NCI-H146 treated with DMSO at 0.1 percent for 48 hours (cell line): ENCODE data around the gene TXN.
"Not testable (repeated sequence)": the region's sequence is repeated elsewhere in the genome, so short reads cannot be mapped to it uniquely, and the experiment has no call there.

Experiments
- DNase-seq: peaks from one replicate; lab custom pipeline; 2025; ENCODE audit not compliant: unreplicated experiment; lab: John Stamatoyannopoulos, UW

The TXN gene

DNA sequence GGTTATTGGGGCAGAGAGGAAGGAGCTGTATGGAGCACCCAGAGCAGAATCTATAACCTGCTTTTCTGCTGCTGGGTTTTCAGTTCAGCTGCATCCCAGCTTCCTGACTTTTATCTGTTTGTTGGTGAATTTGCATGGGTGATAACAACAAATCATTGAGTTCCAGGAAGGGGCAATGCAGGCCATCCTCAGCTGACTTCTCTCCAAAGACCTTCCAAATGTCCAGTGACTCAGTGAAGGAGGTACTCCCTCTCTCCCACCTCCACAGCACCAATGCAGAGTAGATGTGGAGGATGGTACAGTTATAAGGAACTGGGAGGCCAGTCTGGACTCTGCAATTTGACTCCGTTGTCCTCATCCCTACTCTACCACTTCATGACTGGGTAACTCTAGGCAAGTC lies 1.6 kb upstream of the TXN start:
- no peak for DNase-seq

DNA sequence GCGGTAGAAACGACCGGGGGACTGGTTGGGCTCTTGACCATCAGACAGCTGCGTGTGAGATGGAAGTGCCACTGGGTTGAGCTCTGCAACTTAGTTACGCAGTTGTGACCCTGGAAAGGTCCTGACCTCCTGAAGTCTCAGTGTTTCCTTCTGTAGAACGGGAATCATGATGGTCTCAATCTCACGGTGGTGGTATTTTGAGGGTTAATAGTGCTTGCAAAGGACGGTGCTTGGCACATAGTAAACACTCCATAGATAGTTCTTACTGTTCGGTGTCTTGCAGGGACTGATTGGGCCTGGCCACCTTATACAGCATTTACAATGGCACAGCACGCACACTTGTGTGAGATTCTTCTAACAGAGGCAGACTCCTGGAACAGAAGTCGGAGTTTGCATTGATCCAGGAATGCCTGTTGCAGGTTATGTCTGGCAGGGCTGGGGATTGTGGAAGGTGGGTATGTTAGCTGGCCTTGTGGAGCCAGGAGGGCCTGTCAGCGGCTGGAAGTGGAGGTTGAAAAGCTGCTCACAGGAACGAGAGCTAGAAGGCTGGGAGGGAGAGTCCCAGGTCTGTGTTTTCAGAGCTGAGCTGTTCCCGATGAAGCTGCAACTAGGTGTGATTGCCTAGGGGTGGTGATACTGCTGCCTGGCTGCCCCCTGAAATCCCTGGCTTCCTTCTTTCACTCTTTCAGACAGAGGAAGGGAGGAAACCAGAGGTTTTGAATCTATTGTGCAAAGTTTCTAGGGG lies 962 bp upstream of the TXN start:
- no peak for DNase-seq

DNA sequence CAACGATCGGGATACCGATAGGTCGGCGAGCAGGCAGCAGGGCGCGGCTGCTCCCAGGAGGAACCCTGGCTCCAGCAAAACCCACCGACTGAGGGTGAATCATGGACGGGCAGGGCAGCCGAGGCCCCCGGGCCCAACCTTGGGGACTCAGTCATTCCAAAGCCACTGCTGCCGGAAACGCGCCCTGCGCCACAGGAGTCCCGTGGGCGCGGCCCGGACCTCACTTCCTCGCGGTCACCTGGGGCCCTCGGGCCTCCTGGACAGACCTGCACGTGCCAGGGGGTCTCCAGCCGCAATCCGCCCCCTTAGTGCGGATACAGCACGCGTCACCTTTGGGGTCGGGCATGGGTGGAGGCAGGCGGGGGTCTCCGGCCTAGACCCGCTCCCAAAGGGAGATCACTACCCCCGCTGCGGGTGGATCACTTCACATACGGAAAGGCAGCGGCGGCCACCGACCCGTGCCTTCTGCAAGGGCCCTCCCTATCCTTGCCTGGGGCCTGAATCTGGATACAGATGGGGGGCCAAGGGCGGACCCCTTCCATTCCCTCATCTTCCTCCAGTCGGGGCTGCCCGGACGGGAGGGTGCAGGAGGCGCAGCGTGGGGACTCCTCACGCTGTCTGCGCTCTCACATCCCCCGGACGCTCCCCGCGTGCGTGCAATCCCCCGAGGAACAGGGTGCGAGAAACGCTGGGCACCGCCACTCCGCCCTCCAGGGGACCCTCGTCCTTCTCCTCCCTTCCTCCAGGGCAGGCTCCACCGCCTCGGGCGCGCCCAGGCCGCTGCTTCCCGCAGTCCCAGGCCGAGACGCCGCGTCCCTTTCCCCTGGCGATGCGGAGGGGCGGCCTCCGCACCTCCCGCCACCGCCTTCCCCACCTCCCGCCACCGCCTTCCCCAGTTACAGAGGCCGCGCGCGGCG lies 586 bp downstream of the TXN start:
- DNase-seq: no peak

DNA sequence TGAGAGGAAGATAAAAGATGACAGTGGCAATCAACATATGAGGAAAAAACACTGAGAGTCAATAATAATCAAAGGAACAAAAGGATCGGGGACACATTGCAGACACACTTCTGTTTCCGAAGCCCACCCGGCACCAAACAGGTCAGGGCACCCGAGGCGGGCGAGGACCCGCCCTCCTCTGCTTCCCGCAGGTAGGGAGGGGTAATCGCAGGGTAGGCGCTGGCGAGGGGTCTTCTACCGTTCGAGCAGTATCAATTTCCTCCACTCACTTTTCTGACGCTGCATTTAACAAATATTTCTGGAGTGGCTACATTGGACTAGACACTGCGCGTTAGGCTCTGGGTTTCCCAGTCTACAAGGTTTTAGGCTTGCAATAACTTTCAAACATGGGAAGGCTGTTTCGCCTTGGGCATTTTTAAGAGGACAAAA lies 1.3 kb downstream of the TXN start:
- DNase-seq: no peak

DNA sequence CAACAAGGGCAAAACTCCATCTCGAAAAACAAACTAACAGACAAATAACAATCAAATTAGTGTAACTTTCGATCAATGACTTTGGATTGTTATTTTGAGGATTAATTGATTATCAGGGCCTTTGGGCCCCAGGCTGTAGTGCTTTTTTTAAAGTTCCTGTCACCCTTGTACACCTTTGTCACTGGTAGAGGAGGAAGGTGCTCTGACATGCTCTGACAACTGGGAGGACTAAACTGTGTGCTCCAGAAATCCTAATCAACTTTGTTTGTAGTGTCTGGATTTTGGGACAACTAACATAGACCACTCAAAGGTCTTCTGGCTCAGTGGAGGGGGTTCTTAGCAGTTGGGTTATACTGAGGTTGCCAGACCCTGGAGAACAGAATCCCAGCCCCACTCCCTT lies 1.8 kb downstream of the TXN start:
- no peak for DNase-seq

DNA sequence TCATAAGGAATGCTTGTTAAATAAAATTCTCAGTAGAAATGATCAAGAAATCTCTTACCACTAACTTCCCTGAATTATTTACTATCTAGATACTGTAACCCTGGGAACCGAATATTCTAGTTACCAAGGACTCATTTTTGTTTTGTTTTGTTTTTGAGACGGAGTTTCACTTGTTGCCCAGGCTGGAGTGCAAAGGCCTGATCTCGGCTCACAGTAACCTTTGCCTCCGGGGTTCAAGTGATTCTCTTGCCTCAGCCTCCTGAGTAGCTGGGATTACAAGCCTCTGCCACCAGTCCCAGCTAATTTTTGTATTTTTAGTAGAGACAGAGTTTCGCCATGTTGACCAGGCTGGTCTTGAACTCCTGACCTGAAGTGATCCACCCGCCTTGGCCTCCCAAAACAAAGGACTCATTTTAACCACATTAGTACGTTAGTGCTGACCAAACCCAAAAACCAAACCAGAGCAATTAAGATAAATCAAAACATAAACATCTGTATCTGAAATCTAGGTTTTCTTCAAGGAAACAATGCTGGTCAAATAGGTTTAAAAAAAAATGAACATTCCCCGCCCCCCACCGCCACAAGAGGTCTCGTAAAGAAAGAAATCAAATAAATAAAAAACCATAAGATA lies 3.7 kb downstream of the TXN start:
- no peak for DNase-seq

DNA sequence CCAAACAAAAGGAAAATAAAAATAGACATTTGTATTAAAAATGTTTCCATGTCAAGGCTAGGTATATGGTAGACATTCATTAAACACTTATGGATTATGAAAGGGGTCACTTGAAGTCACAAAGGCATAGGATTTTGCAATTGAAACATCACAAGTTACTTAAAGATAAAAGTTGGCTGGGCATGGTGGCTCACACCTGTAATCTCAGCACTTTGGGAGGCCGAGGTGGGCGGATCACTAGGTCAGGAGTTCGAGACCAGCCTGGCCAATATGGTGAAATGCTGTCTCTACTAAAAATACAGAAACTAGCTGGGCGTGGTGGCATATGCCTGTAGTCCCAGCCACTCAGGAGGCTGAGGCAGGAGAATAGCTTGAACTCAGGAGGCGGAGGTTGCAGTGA lies 4.5 kb downstream of the TXN start:
- not testable (repeated sequence) for DNase-seq

DNA sequence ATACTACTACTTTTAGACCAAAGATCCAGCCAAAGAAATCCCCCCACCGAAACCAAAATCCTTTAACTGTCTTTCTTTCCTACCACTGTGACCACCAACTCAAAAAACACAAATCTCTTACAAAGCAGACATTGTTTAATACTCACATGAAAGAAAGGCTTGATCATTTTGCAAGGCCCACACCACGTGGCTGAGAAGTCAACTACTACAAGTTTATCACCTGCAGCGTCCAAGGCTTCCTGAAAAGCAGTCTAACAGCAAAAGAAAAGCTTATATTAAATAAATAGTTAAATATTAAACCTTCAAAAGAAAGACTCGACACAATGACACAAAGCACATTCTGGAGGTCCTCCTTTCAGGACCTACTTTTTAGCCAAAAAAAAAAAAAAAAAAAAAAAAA lies 5.1 kb downstream of the TXN start:
- DNase-seq: no peak

DNA sequence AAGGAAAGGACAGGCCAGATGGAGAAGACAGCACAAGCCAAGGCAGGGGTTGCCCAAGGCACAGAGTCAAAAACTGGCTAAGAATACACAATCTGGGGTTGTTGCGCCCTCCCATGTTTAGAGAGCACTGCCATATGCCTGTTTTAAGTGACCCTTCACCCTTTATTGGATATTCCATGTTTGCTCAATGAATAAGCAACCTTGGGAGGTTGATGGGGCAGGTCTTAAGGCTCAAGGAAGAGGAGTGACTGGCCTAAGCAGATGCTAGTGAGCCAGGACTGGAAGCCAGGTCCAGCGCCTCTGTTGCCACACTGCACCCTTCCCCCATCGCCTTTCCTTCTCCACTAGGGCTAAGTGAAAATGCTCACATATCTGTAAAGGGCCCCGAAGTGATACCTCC lies 6.7 kb downstream of the TXN start:
- no peak for DNase-seq

DNA sequence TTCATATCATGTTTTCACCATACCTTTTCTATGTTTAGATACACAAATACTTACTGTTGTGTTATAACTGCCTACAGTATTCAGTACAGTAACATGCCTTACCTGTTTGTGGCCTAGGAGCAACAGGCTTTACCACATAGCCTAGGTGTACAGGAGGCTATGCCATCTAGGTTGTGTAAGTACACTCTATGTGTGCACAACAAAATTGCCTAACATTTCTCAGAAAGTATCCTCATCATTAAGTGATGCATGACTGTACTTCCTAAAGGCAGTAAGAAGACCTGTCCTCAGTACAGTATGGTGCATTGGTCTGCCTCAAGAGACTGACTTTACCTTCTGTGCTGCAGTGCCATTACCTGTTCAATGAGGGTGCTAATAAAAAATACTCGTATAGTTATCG lies 7.9 kb downstream of the TXN start:
- DNase-seq: no peak

DNA sequence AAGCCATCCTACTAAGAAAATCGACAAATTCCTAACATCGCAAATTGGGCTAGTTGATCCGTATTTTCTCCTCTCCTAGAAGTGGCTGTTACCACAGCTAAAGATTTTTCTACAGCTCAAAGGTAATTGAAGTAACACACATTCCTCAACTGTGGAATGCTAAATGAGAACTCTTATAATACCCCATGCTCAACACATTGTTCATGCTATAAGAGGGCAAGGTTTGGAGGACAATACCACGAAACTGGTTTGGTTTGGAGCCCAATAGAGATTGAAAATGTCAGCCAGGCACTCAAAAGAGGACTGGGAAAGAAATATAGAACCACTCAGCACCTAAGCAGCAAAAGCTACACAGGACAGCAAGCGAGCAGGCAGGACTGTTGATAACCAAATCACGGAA lies 10.1 kb downstream of the TXN start:
- DNase-seq: no peak

DNA sequence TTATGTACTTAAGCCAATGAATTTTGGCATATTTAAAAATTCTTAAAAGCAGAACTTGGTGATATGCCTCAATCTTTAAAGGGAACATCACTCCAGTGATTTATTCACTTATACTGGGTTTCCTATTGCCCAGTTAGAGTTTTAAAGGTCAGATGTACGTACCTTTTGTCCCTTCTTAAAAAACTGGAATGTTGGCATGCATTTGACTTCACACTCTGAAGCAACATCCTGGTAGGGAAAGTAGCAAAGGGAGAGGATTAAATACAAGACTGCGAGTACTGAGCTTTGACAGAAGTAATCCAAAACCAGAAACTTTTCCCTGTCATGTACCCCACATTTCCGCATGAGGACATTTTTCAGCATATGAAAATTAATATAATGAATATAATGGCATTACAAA lies 11.7 kb downstream of the TXN start:
- DNase-seq: no peak

DNA sequence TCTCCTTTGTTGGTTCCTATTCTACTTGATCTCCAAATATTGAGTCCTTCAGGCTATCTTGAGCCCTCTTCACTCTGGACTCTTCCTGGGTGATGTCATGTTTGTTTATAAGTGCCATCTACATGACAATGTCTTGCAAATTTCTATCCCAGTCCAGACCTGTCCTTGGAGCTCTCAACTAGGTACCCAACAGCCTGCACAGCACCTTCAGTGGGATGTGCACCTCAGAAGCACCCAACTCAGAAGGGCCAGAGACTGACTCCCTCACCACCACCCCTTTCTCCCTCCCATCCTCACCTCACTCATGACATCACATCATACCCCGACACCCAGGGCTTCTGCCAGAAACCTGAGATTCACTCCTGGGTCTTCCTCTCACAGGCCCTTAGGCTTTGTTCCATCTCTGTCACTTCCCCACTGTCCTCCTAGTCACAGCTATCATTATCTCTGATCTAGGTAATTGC lies 14.4 kb downstream of the TXN start:
- no peak for DNase-seq

DNA sequence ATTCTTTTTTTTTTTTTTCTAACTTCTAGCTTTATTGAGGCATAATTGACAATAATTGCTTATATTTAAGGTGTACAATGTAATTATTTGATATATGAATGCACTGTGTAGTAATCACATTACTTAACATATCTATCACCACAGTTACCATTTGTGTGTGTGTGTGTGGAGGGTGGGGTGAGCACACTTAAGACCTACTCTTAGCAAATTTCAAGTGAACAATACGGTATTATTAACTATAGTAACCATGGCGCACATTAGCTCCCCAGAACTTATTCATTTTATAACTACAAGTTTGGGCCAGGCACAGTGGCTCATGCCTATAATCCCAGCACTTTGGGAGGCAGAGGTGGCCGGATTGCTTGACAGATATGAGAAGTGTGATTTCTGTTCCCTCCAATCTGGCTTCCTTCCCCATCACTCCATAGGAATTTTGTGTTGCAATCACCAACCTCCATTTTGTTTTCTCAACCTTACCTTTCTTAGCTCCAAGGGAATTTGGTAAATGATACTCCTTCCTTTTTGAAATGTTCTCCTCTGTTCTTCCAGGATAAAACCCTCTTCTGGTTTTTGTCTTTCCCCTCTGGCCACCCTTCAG lies 14.9 kb downstream of the TXN start:
- DNase-seq: no peak

DNA sequence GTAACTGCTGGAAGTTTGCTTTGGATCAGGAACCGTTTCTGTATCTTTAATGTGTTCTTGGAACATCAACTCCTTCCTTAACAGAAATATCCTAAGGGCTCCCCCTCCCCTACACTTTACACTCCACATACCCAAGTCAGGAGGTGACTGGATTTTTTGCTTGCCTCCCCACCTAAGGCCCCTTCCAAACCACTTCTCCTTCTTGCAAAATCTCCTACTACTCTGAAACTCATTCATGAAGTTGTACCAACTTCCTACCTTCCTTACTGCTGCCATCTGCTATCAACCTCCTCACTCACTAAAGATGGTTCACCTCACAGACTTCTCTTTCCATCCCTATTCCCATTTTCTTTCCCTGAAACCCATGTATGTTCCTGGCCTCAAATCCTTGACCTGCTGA lies 16.1 kb downstream of the TXN start:
- no peak for DNase-seq

DNA sequence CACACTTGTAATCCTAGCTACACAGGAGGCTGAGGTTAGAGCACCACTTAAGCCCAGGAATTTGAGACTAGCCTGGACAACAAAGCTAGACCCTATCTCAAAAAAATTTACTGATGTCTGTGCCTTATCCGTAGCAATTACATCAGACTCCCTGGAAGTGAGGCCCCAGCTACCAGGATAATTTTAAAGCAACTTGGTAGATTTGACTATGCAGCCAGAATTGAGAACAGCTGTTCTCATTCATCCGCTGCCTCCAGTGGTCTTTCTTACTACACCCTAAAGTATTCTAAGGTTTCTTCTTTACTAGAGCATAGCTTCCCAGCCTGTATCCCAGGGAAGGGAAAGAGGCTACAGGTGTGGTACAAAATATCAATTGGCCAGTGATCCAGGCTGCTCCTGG lies 28.0 kb downstream of the TXN start:
- DNase-seq: no peak

DNA sequence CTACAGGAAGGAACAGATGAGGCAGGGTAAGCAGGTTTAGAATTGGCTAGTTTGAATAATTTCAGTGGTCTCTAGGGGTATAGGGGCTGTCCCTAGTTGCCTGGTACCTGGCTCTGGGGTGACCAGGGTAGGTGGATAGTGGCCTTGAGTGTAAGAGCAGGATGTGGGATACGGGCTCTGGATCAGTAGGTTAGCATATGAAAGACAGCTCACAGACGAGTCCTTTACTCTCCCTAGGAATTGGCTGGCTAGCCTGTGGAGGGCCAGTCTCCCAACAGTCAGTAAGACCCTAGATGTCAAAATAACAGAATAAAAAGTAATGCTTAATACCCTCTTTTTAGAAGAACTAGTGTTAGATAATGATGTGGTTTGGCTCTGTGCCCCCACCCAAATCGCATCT lies 31.7 kb downstream of the TXN start:
- DNase-seq: no peak

DNA sequence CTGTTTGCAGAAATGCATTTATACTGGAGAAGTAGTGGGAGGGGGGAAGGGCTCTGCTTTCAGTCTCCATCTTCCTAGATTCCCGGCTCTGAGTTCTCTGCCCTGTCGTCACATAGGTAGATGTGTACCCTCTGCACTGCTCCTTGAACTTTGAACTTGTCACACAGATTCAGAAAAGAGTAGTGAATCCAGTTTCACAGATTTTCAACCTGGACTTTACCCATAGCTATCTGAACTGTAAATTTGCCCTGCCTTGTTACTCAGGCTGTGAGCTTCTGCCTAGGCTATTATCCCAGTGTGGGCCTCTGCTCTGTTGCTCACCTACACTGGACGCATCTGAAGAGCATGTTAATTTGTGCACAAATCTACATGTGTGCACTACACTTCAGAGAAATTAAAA lies 35.5 kb downstream of the TXN start:
- no peak for DNase-seq

DNA sequence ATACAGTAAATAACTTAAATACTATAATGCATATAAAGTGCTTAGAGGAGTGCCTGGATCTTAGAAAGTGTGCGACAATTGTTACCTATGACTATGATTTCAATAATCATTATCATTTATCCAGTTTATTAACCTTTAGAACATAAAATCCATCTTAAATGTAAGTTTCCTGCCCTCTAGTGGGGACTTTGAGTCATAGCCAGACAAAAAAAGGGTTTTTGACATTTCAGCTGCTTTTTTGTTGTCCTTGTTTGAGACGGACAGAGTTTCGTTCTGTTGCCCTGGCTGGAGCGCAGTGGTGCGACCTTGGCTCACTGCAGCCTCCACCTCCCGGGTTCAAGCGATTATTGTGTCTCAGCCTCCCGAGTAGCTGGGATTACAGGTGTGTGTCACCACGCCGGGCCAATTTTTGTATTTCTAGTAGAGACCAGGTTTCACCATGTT lies 38.6 kb downstream of the TXN start:
- DNase-seq: peak; percentile 7

DNA sequence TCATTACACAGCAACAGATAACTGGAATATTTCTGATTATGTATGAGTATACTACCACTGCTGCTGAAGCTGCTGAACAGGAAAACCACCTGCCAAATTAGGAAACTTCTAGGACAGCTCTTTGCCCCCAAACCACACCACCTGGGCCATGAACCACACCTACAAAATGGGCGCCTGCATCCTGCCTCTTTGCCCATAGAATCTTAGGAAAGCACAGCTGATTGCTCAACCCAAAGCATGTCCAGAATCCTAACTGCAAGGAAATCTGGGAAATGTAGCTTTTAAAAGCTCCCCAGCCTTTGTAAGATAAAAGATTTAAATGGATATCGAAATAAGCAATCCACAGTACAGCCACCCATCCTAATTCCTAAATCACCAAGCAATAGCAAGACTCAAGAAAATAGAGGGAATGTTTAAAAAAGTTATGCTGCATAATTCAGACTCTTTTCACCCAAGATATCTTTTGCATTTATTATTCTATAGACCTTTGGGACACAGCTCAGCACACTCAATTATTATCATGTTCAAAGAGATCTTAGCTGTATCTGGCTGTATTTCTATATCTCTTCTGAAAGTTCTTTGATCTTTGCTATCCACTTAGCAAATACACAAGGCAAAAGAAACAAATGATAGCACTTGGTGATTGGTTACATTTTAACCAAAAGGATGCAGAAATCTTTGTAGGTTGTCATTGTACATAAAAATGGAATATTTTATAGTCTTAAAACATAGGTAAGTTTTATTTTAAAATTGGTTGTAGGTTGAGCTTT lies 41.5 kb downstream of the TXN start:
- DNase-seq: no peak

DNA sequence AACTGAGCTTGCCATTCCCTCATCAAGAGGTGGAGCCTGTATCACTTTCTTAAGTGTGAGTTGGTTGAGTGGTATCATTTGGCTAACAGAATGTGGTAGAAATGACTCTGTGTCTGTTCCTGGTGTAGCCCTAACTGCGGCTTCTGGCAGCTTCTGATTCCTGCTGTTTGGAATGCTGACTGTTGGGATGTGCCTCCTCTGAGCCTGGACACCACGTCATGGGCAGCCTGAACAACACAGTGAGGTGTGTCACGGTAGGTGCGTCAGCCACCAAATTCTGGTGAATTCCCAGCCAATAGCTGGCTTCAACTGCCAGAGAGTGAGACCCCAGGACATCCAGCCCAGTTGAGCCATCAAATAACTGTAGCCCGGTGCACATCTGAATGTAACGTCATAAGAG lies 42.2 kb downstream of the TXN start:
- DNase-seq: no peak
